Mucosa of rectum (tissue), 2 donors: ENCODE measurements around the gene APOBEC2.

Source experiments
- H3K27ac ChIP-seq, 2 donors: one replicate each; pipeline ENCODE4 v1.7.0; 2013; ENCODE audit warnings: inconsistent platforms in 2 of 2, low read depth in 2 of 2, low read length in 2 of 2
- H3K27me3 ChIP-seq, 2 donors: one replicate each; pipeline ENCODE4 v1.7.0; 2013; ENCODE audit warnings: low read length in 2 of 2; ENCODE audit not compliant: control insufficient read depth in 2 of 2, insufficient read depth in 2 of 2
- H3K36me3 ChIP-seq, 2 donors: one replicate each; pipeline ENCODE4 v1.7.0; 2013; ENCODE audit warnings: low read length in 2 of 2; ENCODE audit not compliant: control insufficient read depth in 2 of 2, insufficient read depth in 2 of 2
- H3K4me1 ChIP-seq, 2 donors: one replicate each; pipeline ENCODE4 v1.7.0; 2013; ENCODE audit warnings: low read length in 2 of 2, mild to moderate bottlenecking in 1 of 2; ENCODE audit not compliant: control insufficient read depth in 2 of 2, insufficient read depth in 2 of 2
- H3K4me3 ChIP-seq, 2 donors: one replicate each; pipeline ENCODE4 v1.7.0; 2013; ENCODE audit warnings: low read length in 2 of 2
- H3K9ac ChIP-seq, 2 donors: one replicate each; pipeline ENCODE4 v1.7.0; 2013; ENCODE audit warnings: low read length in 2 of 2, low read depth in 1 of 2, mild to moderate bottlenecking in 1 of 2
- H3K9me3 ChIP-seq, 2 donors: one replicate each; pipeline ENCODE4 v1.7.0; 2013; ENCODE audit warnings: low read length in 2 of 2; ENCODE audit not compliant: control insufficient read depth in 2 of 2
- donor health status: healthy.
- donor health status: Normal muscosa, but diverticular disease.

The APOBEC2 gene

DNA sequence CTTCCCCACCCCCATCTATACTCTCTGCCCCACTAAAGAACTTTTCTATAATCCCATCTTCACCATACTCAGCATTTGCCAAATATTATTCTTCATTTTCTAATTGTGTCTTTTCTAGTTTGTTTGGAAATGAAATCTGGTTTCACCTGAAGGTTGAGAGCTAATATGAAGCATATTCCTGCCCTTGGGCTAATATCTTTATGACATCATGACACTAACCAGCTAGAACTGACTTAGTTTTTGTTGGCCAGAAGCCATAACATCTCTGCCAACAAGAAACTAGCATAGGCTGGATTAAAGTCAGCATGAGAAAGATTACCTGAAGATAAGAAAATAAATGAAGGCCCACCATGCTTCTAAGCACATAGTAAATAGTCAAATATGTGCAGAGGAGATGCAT lies 30.7 kb upstream of the APOBEC2 start:
- Histone ChIP-seq H3K27ac (no peak overlapping the region), H3K27me3 (no peaks in the 10 kb centered on the region), H3K9me3 (no peaks in the 10 kb centered on the region), H3K4me1 (no peaks in the 10 kb centered on the region), H3K4me3 (no peak overlapping the region), H3K36me3 (no peaks in the 10 kb centered on the region), H3K9ac (no peak overlapping the region)

DNA sequence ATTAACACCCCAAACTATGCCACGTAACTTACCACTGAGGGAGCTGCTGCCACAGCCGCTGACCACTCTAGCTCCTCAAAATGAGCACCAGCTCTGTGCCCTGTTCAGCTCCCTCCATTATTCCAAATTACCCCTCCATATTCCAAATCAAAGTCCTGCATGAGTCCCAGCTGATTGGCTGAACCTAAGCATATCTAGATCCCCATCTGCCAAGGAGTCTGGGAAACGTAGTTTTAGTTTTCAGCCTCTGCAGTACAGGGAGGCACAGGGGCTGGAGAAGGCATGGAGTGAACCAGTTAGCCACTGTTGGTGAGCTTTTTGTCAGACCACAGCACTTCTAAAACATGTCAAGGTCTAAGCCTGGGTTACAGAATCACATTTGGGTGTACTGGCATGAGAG lies 29.9 kb upstream of the APOBEC2 start:
- Histone ChIP-seq H3K9me3 (no peaks in the 10 kb centered on the region), H3K27ac (no peak overlapping the region), H3K4me1 (peaks cover 4 to 6% of the 10 kb centered on the region in 2 donors), H3K4me3 (no peak overlapping the region), H3K27me3 (no peaks in the 10 kb centered on the region), H3K9ac (no peak overlapping the region), H3K36me3 (no peaks in the 10 kb centered on the region)

DNA sequence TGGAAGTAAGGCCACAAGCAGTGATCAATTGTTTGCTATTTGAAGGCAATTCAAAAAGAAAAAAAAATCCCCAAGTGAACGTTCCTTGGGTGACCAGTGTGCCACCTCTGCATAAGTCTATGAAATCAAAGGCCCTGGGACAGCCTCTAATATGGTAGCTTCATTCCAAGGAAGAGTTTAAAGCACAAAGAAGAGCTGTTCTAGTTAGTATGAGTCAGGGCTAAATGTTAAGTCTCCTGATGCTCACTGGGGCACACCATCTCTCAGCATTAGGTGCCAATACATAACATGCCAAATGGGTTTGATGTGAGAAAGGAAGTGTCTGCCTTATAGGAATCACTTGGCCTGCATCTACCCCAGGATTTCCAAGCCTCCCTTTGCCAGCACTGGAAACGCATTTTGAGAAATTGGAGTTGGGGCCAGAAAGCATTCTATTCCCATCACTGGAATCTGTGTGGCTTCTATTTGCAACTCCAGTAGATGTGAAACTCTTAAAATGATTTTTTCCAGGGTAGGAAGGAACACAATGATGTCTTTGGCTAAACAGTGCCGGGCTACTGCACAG lies 27.0 kb upstream of the APOBEC2 start:
- no peak overlapping the region for H3K9ac ChIP-seq
- no peak overlapping the region for H3K27ac ChIP-seq
- H3K9me3 ChIP-seq = no peaks in the 10 kb centered on the region
- H3K27me3 ChIP-seq = no peaks in the 10 kb centered on the region
- H3K4me1 ChIP-seq = peaks cover 4 to 10% of the 10 kb centered on the region in 2 donors
- no peak overlapping the region for H3K4me3 ChIP-seq
- H3K36me3 ChIP-seq = no peaks in the 10 kb centered on the region

DNA sequence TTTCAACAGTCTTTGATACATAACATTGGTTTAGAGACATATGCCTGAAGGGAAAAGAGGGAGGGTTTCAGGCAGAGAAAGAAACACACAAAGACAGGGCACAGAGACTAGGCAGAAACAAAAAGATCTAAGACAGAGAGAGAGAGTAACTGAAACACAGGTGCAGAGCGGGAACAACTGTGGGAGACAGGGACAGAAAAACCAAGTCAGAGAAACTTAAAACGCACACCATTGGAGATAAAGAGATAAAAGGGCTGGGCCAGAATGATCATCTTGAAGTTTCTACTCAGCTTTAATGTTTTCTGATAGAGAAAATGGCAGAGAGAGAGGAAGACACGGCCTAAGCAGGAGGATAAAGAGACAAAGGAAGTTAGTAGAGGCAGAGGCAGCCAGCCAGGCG lies 25.8 kb upstream of the APOBEC2 start:
- H3K9me3 ChIP-seq = no peaks in the 10 kb centered on the region
- no peaks in the 10 kb centered on the region for H3K36me3 ChIP-seq
- H3K27ac ChIP-seq = no peak overlapping the region
- H3K4me1 ChIP-seq = peaks cover 4 to 10% of the 10 kb centered on the region in 2 donors
- H3K4me3 ChIP-seq = peak overlapping the region; percentile 60 to 62
- peak overlapping the region; percentile 0 to 73 for H3K9ac ChIP-seq
- no peaks in the 10 kb centered on the region for H3K27me3 ChIP-seq

GRCh38 chr6:41027799-41028560 lies 25.0 kb upstream of the APOBEC2 start:
- Histone ChIP-seq H3K36me3 (no peaks in the 10 kb centered on the region), H3K4me3 (peak overlapping the region; percentile 62), H3K9ac (peak overlapping the region; percentile 54 to 73), H3K9me3 (no peaks in the 10 kb centered on the region), H3K27me3 (no peaks in the 10 kb centered on the region), H3K4me1 (peaks cover 4 to 10% of the 10 kb centered on the region in 2 donors), H3K27ac (peak overlapping the region; percentile 52 to 53)

GRCh38 chr6:41028561-41029412 lies 24.2 kb upstream of the APOBEC2 start:
- H3K4me1 ChIP-seq = peaks cover 4 to 10% of the 10 kb centered on the region in 2 donors
- H3K4me3 ChIP-seq = peak overlapping the region; percentile 62
- H3K9ac ChIP-seq = peak overlapping the region; percentile 54 to 73
- H3K27ac ChIP-seq = peak overlapping the region; percentile 52 to 53
- no peaks in the 10 kb centered on the region for H3K36me3 ChIP-seq
- H3K27me3 ChIP-seq = no peaks in the 10 kb centered on the region
- no peaks in the 10 kb centered on the region for H3K9me3 ChIP-seq

DNA sequence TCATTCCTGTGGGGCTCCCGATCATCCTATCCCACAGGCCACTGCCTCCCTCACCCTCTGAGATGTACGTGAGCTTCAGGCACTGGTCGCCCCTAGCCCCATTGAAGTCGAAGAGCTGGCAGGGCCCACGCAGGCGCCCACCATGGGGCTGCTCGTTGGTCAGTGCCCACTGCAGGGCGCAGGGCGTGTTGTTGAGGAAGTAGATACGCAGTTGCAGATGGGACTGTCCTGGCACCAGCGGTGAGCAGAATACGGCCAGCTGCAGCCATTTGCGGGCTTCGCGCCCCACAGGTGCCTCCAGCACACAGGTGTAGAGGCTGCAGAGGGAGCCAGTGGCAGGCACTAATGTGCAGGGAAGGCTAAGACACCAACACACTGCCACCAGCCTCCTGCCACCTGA lies 20.2 kb upstream of the APOBEC2 start:
- peaks cover 1 to 6% of the 10 kb centered on the region in 2 donors for H3K4me1 ChIP-seq
- no peaks in the 10 kb centered on the region for H3K27me3 ChIP-seq
- H3K36me3 ChIP-seq = no peaks in the 10 kb centered on the region
- H3K9ac ChIP-seq = no peak overlapping the region
- H3K27ac ChIP-seq = no peak overlapping the region
- no peak overlapping the region for H3K4me3 ChIP-seq
- H3K9me3 ChIP-seq = no peaks in the 10 kb centered on the region

DNA sequence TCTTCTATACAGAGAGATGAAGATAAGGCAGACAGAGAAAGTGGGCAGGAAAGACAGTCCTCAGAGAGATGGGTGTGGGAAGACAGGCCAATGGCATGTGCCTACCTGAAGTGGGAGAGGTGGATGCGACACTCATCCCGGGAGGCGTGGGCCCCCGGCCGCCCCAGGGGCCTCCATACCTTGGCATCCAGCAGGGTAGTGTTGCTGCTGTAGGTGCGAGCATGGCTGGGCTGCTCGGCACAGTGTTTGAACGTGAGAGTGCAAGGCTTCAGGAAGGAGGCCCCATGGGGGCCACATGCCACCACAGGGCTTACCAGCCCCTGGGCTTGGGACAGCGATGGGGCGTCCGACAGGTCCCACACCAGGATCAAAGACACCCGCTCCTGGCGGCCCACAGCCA lies 19.2 kb upstream of the APOBEC2 start:
- Histone ChIP-seq H3K4me3 (no peak overlapping the region), H3K9ac (no peak overlapping the region), H3K27ac (no peak overlapping the region), H3K9me3 (no peaks in the 10 kb centered on the region), H3K4me1 (peaks cover 0 to under 1% of the 10 kb centered on the region in 2 donors), H3K36me3 (no peaks in the 10 kb centered on the region), H3K27me3 (no peaks in the 10 kb centered on the region)

DNA sequence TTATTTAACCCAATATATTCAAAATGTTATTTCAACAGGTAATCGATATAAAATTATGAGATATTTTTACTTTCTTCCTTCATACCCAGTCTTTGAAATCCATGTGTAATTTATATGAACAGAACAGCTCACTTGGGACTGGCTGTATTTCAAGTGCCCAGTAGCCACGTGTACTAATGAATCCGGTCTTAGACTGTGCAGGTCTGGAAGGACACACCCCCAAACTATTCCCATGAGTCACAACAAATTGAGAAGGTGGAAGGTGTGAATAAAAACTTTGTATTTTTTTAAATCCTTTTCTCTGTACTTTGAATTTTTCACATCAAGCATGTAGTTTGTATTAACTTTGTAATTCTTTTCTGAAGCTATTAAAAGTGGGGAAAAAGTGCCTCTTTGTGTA lies 16.8 kb upstream of the APOBEC2 start:
- no peak overlapping the region for H3K9ac ChIP-seq
- peaks cover 11 to 21% of the 10 kb centered on the region in 2 donors for H3K4me1 ChIP-seq
- H3K9me3 ChIP-seq = no peaks in the 10 kb centered on the region
- no peak overlapping the region for H3K4me3 ChIP-seq
- H3K36me3 ChIP-seq = no peaks in the 10 kb centered on the region
- H3K27ac ChIP-seq = no peak overlapping the region
- H3K27me3 ChIP-seq = no peaks in the 10 kb centered on the region

- H3K27ac ChIP-seq = no peak overlapping the region
- H3K4me1 ChIP-seq = peaks cover 11 to 21% of the 10 kb centered on the region in 2 donors
- H3K36me3 ChIP-seq = no peaks in the 10 kb centered on the region
- no peak overlapping the region for H3K9ac ChIP-seq
- no peaks in the 10 kb centered on the region for H3K27me3 ChIP-seq
- no peak overlapping the region for H3K4me3 ChIP-seq
- no peaks in the 10 kb centered on the region for H3K9me3 ChIP-seq
Measured at GRCh38 chr6:41036601-41037000, 16.4 kb upstream of the APOBEC2 start.
